Stimulated activated naive CD8-positive, alpha-beta T cell treated with anti-CD3 and anti-CD28 coated beads, Interleukin-15, amount 100 ng/mL, for 72 hours (primary cell): Measurements from ENCODE around the gene PMP22.

ENCODE experiments used
- ATAC-seq: fragments of 150-1000 bp; cut with Tn5 transposase; 2 replicates; pipeline ENCODE4 v1.10.0; 2021; ENCODE audit warnings: mild to moderate bottlenecking, moderate library complexity
- DNase-seq, 2 donors: peaks; one replicate each; pipeline ENCODE4 v3.0.0; 2021 to 2022
- H3K27ac Mint-ChIP-seq, 2 donors: one replicate each; pipeline ENCODE4 v1.8.0; 2022; ENCODE audit warnings: mild to moderate bottlenecking in 2 of 2, mixed read lengths in 2 of 2, moderate library complexity in 2 of 2
- H3K27me3 Mint-ChIP-seq: one replicate; pipeline ENCODE4 v1.8.0; 2022; ENCODE audit warnings: mixed read lengths
- H3K4me1 Mint-ChIP-seq: one replicate; pipeline ENCODE4 v1.8.0; 2022; ENCODE audit warnings: mild to moderate bottlenecking, mixed read lengths
- H3K4me3 Mint-ChIP-seq, 2 donors: one replicate each; pipeline ENCODE4 v1.8.0; 2022; ENCODE audit warnings: mild to moderate bottlenecking in 2 of 2, mixed read lengths in 2 of 2, moderate library complexity in 1 of 2
- H3K9me3 Mint-ChIP-seq, 2 donors: one replicate each; pipeline ENCODE4 v1.8.0; 2022; ENCODE audit warnings: mixed read lengths in 2 of 2

The PMP22 gene

DNA sequence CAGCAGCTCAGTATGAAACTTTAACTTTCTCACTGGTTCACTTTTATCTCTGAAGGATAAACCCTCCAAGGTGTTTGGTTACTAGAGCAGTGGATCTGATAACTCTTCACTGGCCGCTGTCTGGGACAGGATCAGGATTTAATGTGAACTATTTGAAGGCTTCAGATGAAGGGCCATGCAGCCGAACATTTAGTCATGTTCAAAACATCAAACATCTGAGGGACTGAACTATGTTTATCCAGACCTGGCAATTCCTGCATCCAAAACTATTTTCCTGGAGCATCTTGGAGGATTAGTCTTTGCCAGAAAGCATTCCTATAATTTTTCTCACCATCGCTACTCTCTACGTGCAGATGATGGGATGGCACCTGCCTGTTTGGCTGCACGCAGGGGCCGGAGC, 20.3 kb upstream of the PMP22 start:
- Mint-ChIP-seq H3K4me3 (no peak overlapping the region), H3K27me3 (peaks cover 71% of the 10 kb centered on the region), H3K4me1 (peaks cover 10% of the 10 kb centered on the region), H3K9me3 (peaks cover 8 to 11% of the 10 kb centered on the region in 2 donors), H3K27ac (no peak overlapping the region)
- DNase-seq (no peak), ATAC-seq (no peak)

- H3K27me3 Mint-ChIP-seq, result peaks cover 67% of the 10 kb centered on the region
- H3K4me3 Mint-ChIP-seq, result no peak overlapping the region
- no peak for DNase-seq
- H3K9me3 Mint-ChIP-seq, result peaks cover 8 to 11% of the 10 kb centered on the region in 2 donors
- no peak for ATAC-seq
- H3K27ac Mint-ChIP-seq, result no peak overlapping the region
- H3K4me1 Mint-ChIP-seq, result peaks cover 10% of the 10 kb centered on the region
Observed at GRCh38 chr17:15284537-15284936, 19.4 kb upstream of the PMP22 start.

- DNase-seq, result no peak
- Mint-ChIP-seq H3K9me3 (peaks cover 8 to 11% of the 10 kb centered on the region in 2 donors), H3K4me1 (peaks cover 10% of the 10 kb centered on the region), H3K27me3 (peaks cover 63% of the 10 kb centered on the region), H3K27ac (no peak overlapping the region), H3K4me3 (no peak overlapping the region)
- no peak for ATAC-seq
Observed at GRCh38 chr17:15284107-15284506, 19.0 kb upstream of the PMP22 start.

- Mint-ChIP-seq H3K9me3 (peaks cover 8 to 11% of the 10 kb centered on the region in 2 donors), H3K4me3 (no peak overlapping the region), H3K27ac (peak overlapping the region; percentile 57 to 58), H3K27me3 (peaks cover 59% of the 10 kb centered on the region), H3K4me1 (peaks cover 10% of the 10 kb centered on the region)
- peak; percentile 73 for ATAC-seq
- DNase-seq, result no peak
Observed at GRCh38 chr17:15281909-15282308, 16.8 kb upstream of the PMP22 start.

DNA sequence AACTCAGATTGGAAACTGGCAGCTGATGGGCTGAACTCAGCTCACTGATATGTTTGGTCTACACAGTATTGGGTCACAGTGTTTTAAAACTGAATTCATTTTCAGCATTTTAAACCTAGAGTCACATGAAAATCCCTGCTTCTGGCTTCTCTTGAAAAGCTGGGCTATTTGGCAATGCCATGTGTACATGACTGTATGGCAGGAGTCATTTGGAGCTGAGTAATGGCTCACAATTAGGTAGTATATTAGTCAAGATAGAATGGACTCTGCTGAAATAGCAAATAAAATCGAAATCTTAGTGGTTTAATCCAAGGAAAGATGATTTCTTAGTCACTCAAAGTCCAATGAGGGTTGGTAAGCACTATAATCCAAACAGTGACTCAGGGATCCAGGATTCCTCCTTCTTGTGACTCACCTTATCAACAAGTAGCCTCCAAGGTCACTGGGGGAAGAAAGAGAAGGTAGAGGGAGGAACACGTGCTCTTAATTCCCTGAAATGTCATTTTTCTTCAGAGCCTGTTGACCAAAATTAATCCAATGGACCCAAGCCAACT, 13.9 kb upstream of the PMP22 start:
- H3K27ac Mint-ChIP-seq, result no peak overlapping the region
- DNase-seq (no peak), ATAC-seq (no peak)
- peaks cover 55% of the 10 kb centered on the region for H3K27me3 Mint-ChIP-seq
- H3K4me3 Mint-ChIP-seq, result no peak overlapping the region
- H3K9me3 Mint-ChIP-seq, result peaks cover 17 to 23% of the 10 kb centered on the region in 2 donors
- H3K4me1 Mint-ChIP-seq, result peaks cover 10% of the 10 kb centered on the region

GRCh38 chr17:15278380-15278779, 13.3 kb upstream of the PMP22 start:
- ATAC-seq (no peak), DNase-seq (no peak)
- no peak overlapping the region for H3K4me3 Mint-ChIP-seq
- H3K9me3 Mint-ChIP-seq, result peaks cover 11 to 20% of the 10 kb centered on the region in 2 donors
- peaks cover 10% of the 10 kb centered on the region for H3K4me1 Mint-ChIP-seq
- H3K27ac Mint-ChIP-seq, result no peak overlapping the region
- peaks cover 48% of the 10 kb centered on the region for H3K27me3 Mint-ChIP-seq

DNA sequence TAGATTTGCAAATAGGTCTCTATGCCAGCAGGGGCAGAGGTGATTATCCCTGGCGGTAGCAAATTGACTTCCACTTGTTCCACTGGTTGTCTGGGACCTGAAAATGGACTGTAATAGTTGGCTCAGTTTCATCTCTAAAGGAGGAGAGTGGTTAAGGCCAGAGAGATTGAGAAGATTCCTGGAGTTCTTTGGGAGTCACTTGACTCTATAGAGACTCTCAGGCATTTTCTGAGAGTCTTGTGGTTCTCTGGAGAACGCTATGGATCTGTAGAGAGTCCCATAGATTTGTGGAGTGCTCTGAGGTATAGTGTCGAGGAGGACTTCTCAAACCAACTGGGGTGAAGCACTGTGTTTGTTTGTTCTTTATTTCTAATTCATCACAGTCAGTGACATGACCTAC, 8.9 kb upstream of the PMP22 start:
- ATAC-seq (no peak), DNase-seq (no peak)
- Mint-ChIP-seq H3K27me3 (peaks cover 31% of the 10 kb centered on the region), H3K4me1 (peaks cover 14% of the 10 kb centered on the region), H3K9me3 (peaks cover 9 to 12% of the 10 kb centered on the region in 2 donors), H3K4me3 (no peak overlapping the region), H3K27ac (no peak overlapping the region)

DNA sequence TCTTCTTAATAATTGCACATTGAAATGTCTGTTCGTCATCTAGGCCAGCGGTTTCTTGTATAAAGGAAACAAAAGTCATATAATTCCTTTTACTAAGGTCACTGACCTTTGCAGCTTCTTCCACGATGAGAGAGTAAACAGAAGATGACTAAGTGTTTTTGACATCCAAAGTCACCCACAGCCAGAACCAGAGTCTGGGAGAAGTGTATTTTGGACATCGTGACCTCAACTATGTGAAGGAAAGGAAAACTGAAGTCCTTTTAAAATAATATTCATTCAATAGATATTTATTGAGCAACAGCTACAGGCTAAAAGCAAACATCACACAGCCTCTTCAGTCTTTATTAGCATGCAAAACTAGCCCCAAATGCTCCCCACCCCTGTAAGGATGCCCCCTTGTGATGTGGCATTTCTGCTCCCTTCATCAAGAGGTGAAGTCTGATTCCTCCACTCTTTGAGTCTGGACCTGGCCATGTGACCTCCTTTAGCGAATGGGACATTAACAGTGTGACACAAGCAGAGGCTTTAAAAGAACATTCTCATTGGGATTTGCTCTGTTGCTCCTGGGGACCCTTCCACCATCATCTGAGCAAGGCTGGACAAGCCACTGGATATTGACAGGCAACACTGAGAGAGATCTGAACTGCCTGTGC, 8.1 kb upstream of the PMP22 start:
- Mint-ChIP-seq H3K27ac (no peak overlapping the region), H3K27me3 (peaks cover 27% of the 10 kb centered on the region), H3K9me3 (peaks cover 9 to 12% of the 10 kb centered on the region in 2 donors), H3K4me3 (no peak overlapping the region), H3K4me1 (peaks cover 14% of the 10 kb centered on the region)
- ATAC-seq (no peak), DNase-seq (no peak)

GRCh38 chr17:15271741-15272140, 6.6 kb upstream of the PMP22 start:
- peaks cover 9 to 12% of the 10 kb centered on the region in 2 donors for H3K9me3 Mint-ChIP-seq
- ATAC-seq, result no peak
- H3K27ac Mint-ChIP-seq, result peak overlapping the region in 1 of 2 donors; percentile 92
- peaks cover 35% of the 10 kb centered on the region for H3K27me3 Mint-ChIP-seq
- peaks cover 14% of the 10 kb centered on the region for H3K4me1 Mint-ChIP-seq
- no peak overlapping the region for H3K4me3 Mint-ChIP-seq
- no peak for DNase-seq

GRCh38 chr17:15270628-15271381, 5.7 kb upstream of the PMP22 start:
- Mint-ChIP-seq H3K9me3 (peaks cover 2 to 3% of the 10 kb centered on the region in 2 donors), H3K4me1 (peaks cover 14% of the 10 kb centered on the region), H3K27ac (peak overlapping the region in 1 of 2 donors; percentile 92), H3K4me3 (no peak overlapping the region), H3K27me3 (peaks cover 35% of the 10 kb centered on the region)
- ATAC-seq (peak; percentile 72), DNase-seq (peak in 1 of 2 donors; percentile 12)

GRCh38 chr17:15269780-15270089, 4.6 kb upstream of the PMP22 start:
- ATAC-seq (no peak), DNase-seq (no peak)
- H3K27ac Mint-ChIP-seq, result no peak overlapping the region
- peaks cover 44% of the 10 kb centered on the region for H3K27me3 Mint-ChIP-seq
- peaks cover 14% of the 10 kb centered on the region for H3K4me1 Mint-ChIP-seq
- H3K9me3 Mint-ChIP-seq, result no peaks in the 10 kb centered on the region
- no peak overlapping the region for H3K4me3 Mint-ChIP-seq

DNA sequence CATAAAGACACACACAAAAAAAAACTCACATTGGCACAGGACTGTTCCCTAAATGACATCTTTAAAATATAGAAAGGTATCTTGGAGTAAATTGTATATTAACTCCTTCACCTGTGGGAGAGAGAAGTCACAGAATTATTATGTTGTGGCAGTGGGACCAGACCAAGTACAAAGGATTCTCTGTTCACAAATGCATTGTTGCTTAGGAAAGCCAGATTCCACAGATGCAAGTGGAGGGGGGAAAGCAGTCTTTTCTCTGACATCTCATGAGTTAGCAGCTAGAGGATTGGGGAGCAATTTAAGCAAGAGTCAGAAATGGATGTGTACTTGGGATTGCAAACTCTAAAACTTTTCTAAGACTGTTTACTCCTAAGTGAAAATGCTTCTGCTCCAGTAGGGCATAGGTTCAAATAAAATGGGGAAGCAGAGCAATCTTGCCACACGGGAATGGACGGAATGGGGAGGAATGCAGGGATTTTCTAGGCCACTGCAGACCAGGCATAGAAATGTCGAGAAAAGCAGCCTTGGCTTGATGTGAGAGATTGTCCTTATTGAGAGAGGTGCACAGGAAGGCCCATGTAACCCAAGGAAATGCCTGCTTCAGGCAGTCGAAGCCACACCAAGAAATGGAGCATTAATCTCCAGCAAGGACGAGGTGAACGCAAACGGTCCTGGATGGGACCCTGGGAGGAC, 4.1 kb upstream of the PMP22 start:
- Mint-ChIP-seq H3K4me3 (no peak overlapping the region), H3K9me3 (no peaks in the 10 kb centered on the region), H3K27ac (no peak overlapping the region), H3K27me3 (peaks cover 49% of the 10 kb centered on the region), H3K4me1 (peaks cover 14% of the 10 kb centered on the region)
- DNase-seq (no peak), ATAC-seq (no peak)

GRCh38 chr17:15268461-15268860, 3.3 kb upstream of the PMP22 start:
- Mint-ChIP-seq H3K9me3 (no peaks in the 10 kb centered on the region), H3K4me3 (no peak overlapping the region), H3K4me1 (peaks cover 14% of the 10 kb centered on the region), H3K27ac (no peak overlapping the region), H3K27me3 (peaks cover 51% of the 10 kb centered on the region)
- DNase-seq, result no peak
- ATAC-seq, result no peak

- DNase-seq (no peak), ATAC-seq (no peak)
- Mint-ChIP-seq H3K9me3 (no peaks in the 10 kb centered on the region), H3K27ac (no peak overlapping the region), H3K4me1 (peaks cover 17% of the 10 kb centered on the region), H3K27me3 (peaks cover 56% of the 10 kb centered on the region), H3K4me3 (no peak overlapping the region)
Observed at GRCh38 chr17:15267996-15268395, 2.9 kb upstream of the PMP22 start.

DNA sequence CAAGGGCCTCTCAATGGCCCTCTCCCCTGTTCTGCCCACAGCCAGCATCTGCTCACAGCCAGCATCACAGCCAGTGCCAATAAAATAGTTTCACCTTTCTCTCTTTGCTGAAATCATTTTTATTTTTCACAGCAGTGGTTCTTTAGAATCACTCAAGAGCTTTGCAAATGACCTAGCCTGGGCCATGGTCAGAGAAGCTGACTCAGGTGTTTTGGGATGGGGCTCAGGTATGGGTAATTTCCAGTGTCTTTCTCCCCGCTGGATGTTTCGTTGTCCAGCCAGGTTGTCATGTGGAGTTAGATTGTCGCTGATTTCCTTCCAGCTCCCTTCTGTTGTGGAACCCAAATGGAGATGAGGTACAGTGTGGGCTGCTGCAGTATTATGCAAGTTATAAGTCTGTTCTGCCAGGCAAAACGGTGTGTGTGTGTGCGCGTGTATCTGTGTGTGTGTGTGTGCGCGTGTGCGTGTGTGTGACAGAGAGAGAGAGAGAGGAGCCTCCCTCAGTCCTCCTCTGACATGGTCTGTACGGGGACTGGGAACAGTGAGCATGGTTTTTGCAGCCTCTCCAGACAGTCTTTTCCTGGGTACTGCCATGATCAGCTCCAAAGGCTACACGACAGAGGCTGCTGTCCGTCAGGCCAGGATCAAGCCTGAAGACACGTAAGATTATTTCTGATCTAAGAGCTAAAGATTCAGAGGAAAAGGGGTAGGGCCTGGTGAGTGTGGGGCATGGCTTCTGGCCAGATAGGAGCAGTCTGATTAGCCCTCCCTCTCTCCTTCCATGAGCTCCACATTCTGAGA, 1.4 kb upstream of the PMP22 start:
- peaks cover 69% of the 10 kb centered on the region for H3K27me3 Mint-ChIP-seq
- H3K4me1 Mint-ChIP-seq, result peaks cover 31% of the 10 kb centered on the region
- H3K4me3 Mint-ChIP-seq, result no peak overlapping the region
- H3K27ac Mint-ChIP-seq, result no peak overlapping the region
- ATAC-seq (no peak), DNase-seq (no peak)
- no peaks in the 10 kb centered on the region for H3K9me3 Mint-ChIP-seq
